Thyroid gland (tissue), 4 donors: ENCODE results near the gene CHST14. TPM values are rescaled to one million over a fixed set of nuclear protein-coding genes. Genes with fewer than 3 reads are reported as not detected.

Experiments used
- DNase-seq, 2 donors: peaks; one replicate each; pipeline ENCODE4 v3.0.0-alpha.2; 2019
- H3K27ac ChIP-seq, 3 donors: fragments of 200-600 bp; sonication (generic); 1 replicate in 2 of 3; 2 replicates in 1 of 3; pipeline ENCODE4 v1.5.1; 2016 to 2019; ENCODE audit warnings: mild to moderate bottlenecking in 1 of 3, moderate library complexity in 1 of 3
- H3K27me3 ChIP-seq: fragments of 200-600 bp; sonication (generic); one replicate; pipeline ENCODE4 v1.5.1; 2019
- H3K36me3 ChIP-seq, 2 donors: fragments of 200-600 bp; sonication (generic); one replicate each; pipeline ENCODE4 v1.5.1; 2016 to 2019
- H3K4me1 ChIP-seq, 2 donors: fragments of 200-600 bp; sonication (generic); one replicate each; pipeline ENCODE4 v1.5.1; 2017 to 2019
- H3K4me3 ChIP-seq, 3 donors: fragments of 200-600 bp; sonication (generic); replicated peaks in 1 of 3; 1 replicate in 2 of 3; 2 replicates in 1 of 3; pipeline ENCODE4 v1.5.1; 2016; ENCODE audit warnings: mild to moderate bottlenecking in 1 of 3
- H3K9me3 ChIP-seq: fragments of 200-600 bp; sonication (generic); one replicate; pipeline ENCODE4 v1.5.1; 2017
- CTCF ChIP-seq, 6 experiments: fragments of 200-600 bp in 3 of 6; fragments of 450-650 bp in 3 of 6; sonication (generic) in 3 of 6; IDR thresholded peaks; one replicate each; pipeline ENCODE4 v1.5.1; 2016 to 2019; ENCODE audit warnings: antibody characterized with exemption in 6 of 6, mild to moderate bottlenecking in 2 of 6, inconsistent platforms in 1 of 6, moderate library complexity in 1 of 6
- POLR2A ChIP-seq, 2 donors: fragments of 450-650 bp; IDR thresholded peaks; one replicate each; pipeline ENCODE4 v1.6.1; 2017; ENCODE audit warnings: antibody characterized with exemption in 2 of 2, mild to moderate bottlenecking in 2 of 2, moderate library complexity in 1 of 2
- WGBS, 2 donors: methylation state at CpG; one replicate each; pipeline ENCODE4 v1.1.5; 2017; 5-methylcytosine and 5-hydroxymethylcytosine counted together
- intact Hi-C: fragments of 100-400 bp; cut with DNase I; formaldehyde crosslinking; loops from one replicate; pipeline ENCODE4 v1.15.1; 2023
- total RNA-seq, 4 donors: library from RNA; depleted of rRNA; stranded (reverse); fragments of >200 nt; gene quantifications; one replicate each; pipeline ENCODE4 v1.2.3, GENCODE V29; 2016

The CHST14 gene
- total RNA-seq, 4 donors from 2014 or later, result 15.7 to 22.6 (median 20.1) TPM

- 87 to 90% methylated on average over 36 of the region's 36 CpGs for WGBS, 2 donors
- Histone ChIP-seq H3K27ac (no peak overlapping the region), H3K27me3 (no peaks in the 10 kb centered on the region), H3K36me3 (no peaks in the 10 kb centered on the region), H3K9me3 (no peaks in the 10 kb centered on the region), H3K4me1 (no peaks in the 10 kb centered on the region), H3K4me3 (no peak overlapping the region)
- TF ChIP-seq POLR2A (IDR thresholded peaks at IDR 0.05), result no peak
- intact Hi-C loops, result no loop called here
- no peak for DNase-seq
Observed at GRCh38 chr15:40486066-40486770, 15.4 kb downstream of the CHST14 start.

- no peaks in the 10 kb centered on the region for H3K9me3 ChIP-seq
- 92 to 93% methylated on average over 32 to 35 of the region's 35 CpGs for WGBS, 2 donors
- H3K27ac ChIP-seq, result no peak overlapping the region
- H3K27me3 ChIP-seq, result no peaks in the 10 kb centered on the region
- H3K36me3 ChIP-seq, result no peaks in the 10 kb centered on the region
- H3K4me3 ChIP-seq, result no peak overlapping the region
- DNase-seq, result no peak
- H3K4me1 ChIP-seq, result no peaks in the 10 kb centered on the region
- intact Hi-C loops, result no loop called here
- no peak for TF ChIP-seq POLR2A (IDR thresholded peaks at IDR 0.05)
- TF ChIP-seq CTCF (IDR thresholded peaks at IDR 0.05), result no peak
Observed at GRCh38 chr15:40487816-40488682, 17.3 kb downstream of the CHST14 start.

- intact Hi-C loops, result no loop called here
- H3K27ac ChIP-seq, result no peak overlapping the region
- no peaks in the 10 kb centered on the region for H3K4me1 ChIP-seq
- TF ChIP-seq POLR2A (IDR thresholded peaks at IDR 0.05) (no peak), CTCF (IDR thresholded peaks at IDR 0.05) (no peak)
- H3K9me3 ChIP-seq, result no peaks in the 10 kb centered on the region
- H3K27me3 ChIP-seq, result no peaks in the 10 kb centered on the region
- H3K4me3 ChIP-seq, result no peak overlapping the region
- no peak for DNase-seq
- H3K36me3 ChIP-seq, result no peaks in the 10 kb centered on the region
- 91 to 94% methylated on average over 46 to 47 of the region's 47 CpGs for WGBS, 2 donors
Observed at GRCh38 chr15:40489274-40490175, 18.7 kb downstream of the CHST14 start.

- intact Hi-C loops, result no loop called here
- Histone ChIP-seq H3K27ac (no peak overlapping the region), H3K27me3 (no peaks in the 10 kb centered on the region), H3K4me1 (no peaks in the 10 kb centered on the region), H3K36me3 (no peaks in the 10 kb centered on the region), H3K4me3 (no peak overlapping the region), H3K9me3 (no peaks in the 10 kb centered on the region)
- 70 to 75% methylated on average over 8 of the region's 8 CpGs for WGBS, 2 donors
- no peak for TF ChIP-seq CTCF (IDR thresholded peaks at IDR 0.05)
- TF ChIP-seq POLR2A (IDR thresholded peaks at IDR 0.05), result no peak
- no peak for DNase-seq
Observed at GRCh38 chr15:40493089-40493840, 22.5 kb downstream of the CHST14 start.

GRCh38 chr15:40495516-40495915 lies 24.7 kb downstream of the CHST14 start:
- Histone ChIP-seq H3K4me3 (no peak overlapping the region), H3K27ac (no peak overlapping the region), H3K4me1 (no peaks in the 10 kb centered on the region), H3K27me3 (no peaks in the 10 kb centered on the region), H3K9me3 (no peaks in the 10 kb centered on the region), H3K36me3 (no peaks in the 10 kb centered on the region)
- no peak for TF ChIP-seq POLR2A (IDR thresholded peaks at IDR 0.05)
- no peak for TF ChIP-seq CTCF (IDR thresholded peaks at IDR 0.05)
- intact Hi-C loops, result no loop called here
- WGBS, 2 donors, result 95% methylated on average over 2 of the region's 2 CpGs
- DNase-seq, result no peak
